ENCODE results near the gene CHTOP. TPM values are rescaled to one million over a fixed set of nuclear protein-coding genes. Genes with fewer than 3 reads are reported as not detected.

CHTOP gene
- total and polyA plus RNA-seq, 2 experiments from 2014 or later = 78.0 to 104 TPM

DNA sequence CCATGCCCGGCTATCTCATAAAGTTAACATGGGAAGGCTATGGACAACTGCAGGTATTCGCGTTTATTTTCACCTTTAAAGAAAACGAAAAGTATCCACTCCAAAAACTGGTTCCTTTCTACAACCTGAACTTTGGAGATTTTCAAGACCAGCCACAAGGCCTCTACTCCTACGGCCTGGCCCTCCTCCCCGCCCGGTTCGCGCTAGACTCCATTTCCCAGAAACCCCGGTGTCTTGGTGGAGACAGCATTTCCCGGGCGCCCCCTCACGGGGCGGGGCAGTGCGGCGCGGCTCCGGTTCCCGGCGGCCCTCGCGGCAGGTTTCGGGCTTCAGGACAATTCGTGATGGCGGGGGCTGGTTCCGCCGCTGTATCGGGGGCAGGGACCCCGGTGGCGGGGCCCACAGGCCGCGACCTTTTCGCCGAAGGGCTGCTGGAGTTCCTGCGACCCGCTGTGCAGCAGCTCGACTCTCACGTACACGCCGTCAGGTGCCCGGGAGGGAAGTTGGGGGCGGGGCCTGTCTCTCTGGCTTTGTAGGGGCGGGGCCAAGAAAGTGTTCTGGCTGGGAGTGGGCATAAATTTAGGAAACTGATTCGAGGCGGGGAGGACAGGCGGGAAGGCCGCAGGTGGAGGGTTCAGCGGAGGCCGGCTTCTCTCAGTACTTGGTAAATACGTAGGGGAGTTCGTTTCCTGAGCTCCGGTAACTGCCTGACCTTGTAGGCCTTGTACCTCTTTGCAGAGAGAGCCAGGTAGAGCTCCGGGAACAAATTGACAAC lies 24.7 kb downstream of the CHTOP start, which contains the start of gene SNAPIN:
SNAPIN (plus strand) TSS at position 304 of the 775 bp plus-strand sequence; CDS start at position 345, 41 bp downstream.
- DNase-seq (ENCODE audit: low read depth in 1 of 2, low spot score in 1 of 2) = peak; percentile 93
- Histone ChIP-seq H3K9me3 (ENCODE audit: low read depth) (no peaks in the 10 kb centered on the region), H3K36me3 (peaks cover 29% of the 10 kb centered on the region), H3K27me3 (no peaks in the 10 kb centered on the region), H3K4me1 (ENCODE audit: low read depth) (no peaks in the 10 kb centered on the region), H3K27ac (peak within 1 kb of the TSS; percentile 93), H3K4me3 (peak within 1 kb of the TSS; percentile 79)
- TF ChIP-seq, protein P1, sequence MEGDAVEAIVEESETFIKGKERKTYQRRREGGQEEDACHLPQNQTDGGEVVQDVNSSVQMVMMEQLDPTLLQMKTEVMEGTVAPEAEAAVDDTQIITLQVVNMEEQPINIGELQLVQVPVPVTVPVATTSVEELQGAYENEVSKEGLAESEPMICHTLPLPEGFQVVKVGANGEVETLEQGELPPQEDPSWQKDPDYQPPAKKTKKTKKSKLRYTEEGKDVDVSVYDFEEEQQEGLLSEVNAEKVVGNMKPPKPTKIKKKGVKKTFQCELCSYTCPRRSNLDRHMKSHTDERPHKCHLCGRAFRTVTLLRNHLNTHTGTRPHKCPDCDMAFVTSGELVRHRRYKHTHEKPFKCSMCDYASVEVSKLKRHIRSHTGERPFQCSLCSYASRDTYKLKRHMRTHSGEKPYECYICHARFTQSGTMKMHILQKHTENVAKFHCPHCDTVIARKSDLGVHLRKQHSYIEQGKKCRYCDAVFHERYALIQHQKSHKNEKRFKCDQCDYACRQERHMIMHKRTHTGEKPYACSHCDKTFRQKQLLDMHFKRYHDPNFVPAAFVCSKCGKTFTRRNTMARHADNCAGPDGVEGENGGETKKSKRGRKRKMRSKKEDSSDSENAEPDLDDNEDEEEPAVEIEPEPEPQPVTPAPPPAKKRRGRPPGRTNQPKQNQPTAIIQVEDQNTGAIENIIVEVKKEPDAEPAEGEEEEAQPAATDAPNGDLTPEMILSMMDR (IDR thresholded peaks at IDR 0.05; ENCODE audit: low read depth, low read length) = peak; percentile 21

DNA sequence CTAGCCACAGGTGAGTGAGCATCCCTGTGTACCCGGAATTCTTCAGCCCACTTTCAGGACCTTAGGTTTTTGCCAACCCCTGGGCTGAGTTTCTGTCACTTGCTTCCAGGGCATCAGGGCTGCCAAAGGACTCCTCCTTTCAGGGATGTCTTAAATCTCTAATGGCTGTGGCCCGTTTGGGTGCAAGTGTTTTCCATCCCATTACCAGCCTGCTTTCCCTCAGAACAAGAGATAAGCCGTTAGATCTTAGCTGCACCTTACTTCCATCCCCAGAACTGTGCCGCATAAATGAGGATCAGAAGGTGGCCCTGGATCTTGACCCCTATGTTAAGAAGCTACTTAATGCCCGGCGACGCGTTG lies 25.3 kb downstream of the CHTOP start:
- TF ChIP-seq, protein P1 (IDR thresholded peaks at IDR 0.05; ENCODE audit: low read depth, low read length) = no peak
- Histone ChIP-seq H3K9me3 (ENCODE audit: low read depth) (no peaks in the 10 kb centered on the region), H3K4me1 (ENCODE audit: low read depth) (no peaks in the 10 kb centered on the region), H3K36me3 (peaks cover 34% of the 10 kb centered on the region), H3K4me3 (peak overlapping the region; percentile 79), H3K27ac (peak overlapping the region; percentile 93), H3K27me3 (no peaks in the 10 kb centered on the region)
- no peak for DNase-seq (ENCODE audit: low read depth in 1 of 2, low spot score in 1 of 2)

DNA sequence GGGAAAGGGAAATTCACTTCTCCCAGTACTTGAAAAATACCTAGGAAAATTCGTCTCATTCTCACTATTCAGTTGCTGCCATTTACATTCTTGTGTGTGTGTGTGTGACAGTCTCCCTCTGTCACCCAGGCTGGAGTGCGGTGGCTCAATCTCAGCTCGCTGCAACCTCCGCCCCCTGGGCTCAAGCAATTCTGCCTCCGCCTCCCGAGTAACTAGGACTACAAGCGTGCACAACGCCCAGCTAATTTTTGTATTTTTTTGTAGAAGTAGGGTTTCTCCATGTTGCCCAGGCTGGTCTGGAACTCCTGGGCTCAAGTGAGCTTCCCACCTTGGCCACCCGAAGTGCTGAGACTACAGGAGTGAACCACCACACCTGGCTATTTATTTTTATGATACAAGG lies 25.8 kb downstream of the CHTOP start:
- peaks cover 39% of the 10 kb centered on the region for H3K36me3 ChIP-seq
- H3K27me3 ChIP-seq = no peaks in the 10 kb centered on the region
- TF ChIP-seq, protein P1 (IDR thresholded peaks at IDR 0.05; ENCODE audit: low read depth, low read length) = no peak
- H3K4me3 ChIP-seq = peak overlapping the region; percentile 79
- DNase-seq (ENCODE audit: low read depth in 1 of 2, low spot score in 1 of 2) = no peak
- H3K27ac ChIP-seq = no peak overlapping the region
- no peaks in the 10 kb centered on the region for H3K4me1 ChIP-seq (ENCODE audit: low read depth)
- H3K9me3 ChIP-seq (ENCODE audit: low read depth) = no peaks in the 10 kb centered on the region

DNA sequence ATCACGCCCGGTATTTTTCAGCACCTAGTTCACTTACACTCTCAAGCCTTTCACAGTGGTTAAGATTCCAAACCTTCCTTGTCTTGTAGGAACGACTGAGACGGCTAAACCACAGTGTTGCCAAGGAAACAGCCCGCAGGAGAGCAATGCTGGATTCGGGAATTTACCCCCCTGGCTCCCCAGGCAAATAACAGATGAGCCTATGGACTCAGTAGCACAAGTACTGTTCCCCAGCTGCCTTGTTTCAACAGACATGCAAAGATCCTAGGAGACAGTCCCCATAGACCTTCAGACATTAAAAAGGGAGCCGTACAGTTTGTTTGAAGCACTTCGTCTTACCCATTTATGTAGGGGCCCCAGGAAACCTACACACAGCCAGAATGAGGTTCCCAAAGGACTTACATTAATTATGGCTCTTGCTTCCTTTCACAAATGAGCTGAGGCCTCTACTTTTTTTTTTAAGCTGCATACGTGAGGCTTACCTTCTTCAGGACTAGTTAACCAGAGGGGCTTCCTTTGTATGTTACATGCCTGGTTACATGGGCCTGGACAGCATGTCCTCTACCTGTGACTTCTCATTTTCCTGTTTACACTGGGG lies 27.3 kb downstream of the CHTOP start:
- Histone ChIP-seq H3K9me3 (ENCODE audit: low read depth) (no peaks in the 10 kb centered on the region), H3K36me3 (peaks cover 55% of the 10 kb centered on the region), H3K27me3 (no peaks in the 10 kb centered on the region), H3K27ac (no peak overlapping the region), H3K4me1 (ENCODE audit: low read depth) (no peaks in the 10 kb centered on the region), H3K4me3 (no peak overlapping the region)
- no peak for DNase-seq (ENCODE audit: low read depth in 1 of 2, low spot score in 1 of 2)
- TF ChIP-seq, protein P1 (IDR thresholded peaks at IDR 0.05; ENCODE audit: low read depth, low read length) = no peak

DNA sequence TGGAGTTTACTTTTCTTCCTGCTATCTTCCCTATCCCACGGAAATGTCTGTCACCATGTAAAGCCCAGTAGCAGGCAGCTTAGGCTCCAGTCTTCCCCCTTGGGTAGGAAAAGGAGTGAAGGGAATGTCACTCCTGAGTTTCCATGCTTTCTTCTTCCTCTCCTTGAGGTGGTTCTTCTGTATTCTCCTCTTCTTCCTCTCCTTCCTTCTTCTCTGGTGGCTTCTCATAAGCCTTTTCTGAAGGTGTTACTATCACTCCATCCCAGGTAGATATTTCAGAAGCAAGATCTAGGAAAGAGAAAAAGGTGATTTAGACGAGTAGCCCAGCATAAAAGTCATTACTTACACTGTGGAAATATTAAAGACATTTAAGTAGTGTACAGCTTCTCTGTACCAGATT lies 28.4 kb downstream of the CHTOP start:
- no peak overlapping the region for H3K4me3 ChIP-seq
- no peaks in the 10 kb centered on the region for H3K27me3 ChIP-seq
- no peaks in the 10 kb centered on the region for H3K4me1 ChIP-seq (ENCODE audit: low read depth)
- no peaks in the 10 kb centered on the region for H3K9me3 ChIP-seq (ENCODE audit: low read depth)
- no peak overlapping the region for H3K27ac ChIP-seq
- TF ChIP-seq, protein P1 (IDR thresholded peaks at IDR 0.05; ENCODE audit: low read depth, low read length) = no peak
- no peak for DNase-seq (ENCODE audit: low read depth in 1 of 2, low spot score in 1 of 2)
- H3K36me3 ChIP-seq = peaks cover 66% of the 10 kb centered on the region

All from cardiac muscle cell (in vitro differentiated cells and primary cell).